Endothelial cell of umbilical vein (primary cell): ENCODE data around the gene COLEC11. TPM values are rescaled to one million over a fixed set of nuclear protein-coding genes. Genes with fewer than 3 reads are reported as not detected.

Source experiments
- BruUV-seq: library from RNA; stranded (reverse); fragments of 400-500 nt; replicated peaks from 2 replicates; lab custom pipeline; 2021; lab: Mats Ljungman, UMichigan
- CTCF ChIA-PET: fragments of 300-600, 350-600 bp; sonication (Branson Sonifier 250); formaldehyde crosslinking; loops from one replicate; lab custom pipeline; 2021; ENCODE audit warnings: antibody characterized with exemption, inconsistent platforms; lab: Charles Lee
- POLR2A ChIA-PET: fragments of 300-600, 350-600 bp; sonication (Branson Sonifier 250); formaldehyde crosslinking; loops from one replicate; lab custom pipeline; 2021; ENCODE audit warnings: antibody characterized with exemption, inconsistent platforms; lab: Charles Lee
- DNase-seq: peaks from one replicate; pipeline ENCODE4 v3.0.0-alpha.2; 2011; ENCODE audit warnings: low read depth, low spot score
- FAIRE-seq: peaks from 2 replicates; lab custom pipeline; 2011; peaks lifted over from hg19 to GRCh38; lab: Jason Lieb, UNC
- H2AFZ ChIP-seq: 2 replicates; pipeline ENCODE4 v1.6.0; 2012; ENCODE audit warnings: low read depth, low read length, control low read depth, inconsistent platforms
- H3K27ac ChIP-seq: 2 replicates; pipeline ENCODE4 v1.5.1; 2011; ENCODE audit warnings: low read depth, mild to moderate bottlenecking, control low read depth, low read length, moderate library complexity; ENCODE audit not compliant: insufficient read depth
- H3K27me3 ChIP-seq, 2 experiments: 2 replicates each; pipeline versions ENCODE4 v1.6.0 to v1.6.1; 2011; ENCODE audit warnings: low read length in 2 of 2, mixed read lengths in 1 of 2; ENCODE audit not compliant: control insufficient read depth in 2 of 2, insufficient read depth in 2 of 2
- H3K36me3 ChIP-seq, 2 experiments: 2 replicates in 1 of 2; 3 replicates in 1 of 2; pipeline ENCODE4 v1.5.1; 2011; ENCODE audit warnings: low read length in 2 of 2, mild to moderate bottlenecking in 1 of 2, moderate library complexity in 1 of 2; ENCODE audit not compliant: control insufficient read depth in 2 of 2, insufficient read depth in 2 of 2; ENCODE audit errors: extremely low read depth in 1 of 2
- H3K4me1 ChIP-seq: 3 replicates; pipeline ENCODE4 v1.5.1; 2011; ENCODE audit warnings: mild to moderate bottlenecking, low read length; ENCODE audit not compliant: control insufficient read depth, insufficient read depth; ENCODE audit errors: extremely low read depth
- H3K4me2 ChIP-seq: 2 replicates; pipeline ENCODE4 v1.6.1; 2011; ENCODE audit warnings: low read length, control low read depth, mixed read lengths; ENCODE audit not compliant: insufficient read depth
- H3K4me3 ChIP-seq, 3 experiments: fragments of 200-600 bp in 1 of 3; sonication (generic), shearing (Covaris generic) in 1 of 3; replicated peaks in 1 of 3; 2 replicates each; pipeline ENCODE4 v1.5.1; 2011 to 2016; ENCODE audit warnings: control low read depth in 3 of 3, low read length in 3 of 3, mild to moderate bottlenecking in 2 of 3, inconsistent platforms in 1 of 3, low read depth in 1 of 3, moderate library complexity in 1 of 3; ENCODE audit not compliant: insufficient read depth in 1 of 3
- H3K79me2 ChIP-seq: 2 replicates; pipeline ENCODE4 v1.6.0; 2012; ENCODE audit warnings: low read length, inconsistent platforms; ENCODE audit not compliant: control insufficient read depth, insufficient read depth
- H3K9ac ChIP-seq: replicated peaks from 2 replicates; pipeline ENCODE3; 2011; ENCODE audit warnings: low read length, control low read depth; ENCODE audit not compliant: insufficient read depth; ENCODE audit errors: extremely low read depth
- H3K9me1 ChIP-seq: replicated peaks from 3 replicates; pipeline ENCODE4 v1.6.0; 2011; ENCODE audit warnings: mild to moderate bottlenecking, low read length; ENCODE audit not compliant: control insufficient read depth, insufficient read depth; ENCODE audit errors: extremely low read depth
- H3K9me3 ChIP-seq: replicated peaks from 2 replicates; pipeline ENCODE4 v1.5.1; 2012; ENCODE audit warnings: low read length, inconsistent platforms; ENCODE audit not compliant: control insufficient read depth, insufficient read depth
- H4K20me1 ChIP-seq: replicated peaks from 2 replicates; pipeline ENCODE3; 2011; ENCODE audit warnings: mild to moderate bottlenecking, low read length; ENCODE audit not compliant: control insufficient read depth, insufficient read depth; ENCODE audit errors: extremely low read depth
- EZH2 ChIP-seq: IDR thresholded peaks from 2 replicates; pipeline ENCODE4 v1.6.1; 2012; ENCODE audit warnings: borderline replicate concordance, low read depth, mild to moderate bottlenecking, moderate library complexity, low read length, inconsistent platforms; ENCODE audit not compliant: severe bottlenecking
- FOS ChIP-seq: IDR thresholded peaks from 2 replicates; pipeline ENCODE4 v1.6.1; 2011; ENCODE audit warnings: mild to moderate bottlenecking, low read length, moderate library complexity, borderline replicate concordance; ENCODE audit not compliant: insufficient read depth
- GATA2 ChIP-seq: IDR thresholded peaks from 2 replicates; pipeline ENCODE4 v1.7.0; 2011; ENCODE audit warnings: low read depth, mild to moderate bottlenecking, moderate library complexity, mixed read lengths, low read length; ENCODE audit not compliant: insufficient read length, insufficient read depth
- JUN ChIP-seq: IDR thresholded peaks from 2 replicates; pipeline ENCODE4 v1.6.1; 2011; ENCODE audit warnings: borderline replicate concordance, low read depth; ENCODE audit not compliant: insufficient read length, insufficient read depth
- MYC ChIP-seq: IDR thresholded peaks from one replicate; pipeline ENCODE4 v1.6.1; 2011; ENCODE audit warnings: mild to moderate bottlenecking, low read depth, low read length
- POLR2A ChIP-seq: IDR thresholded peaks from 2 replicates; pipeline ENCODE4 v1.6.1; 2012; ENCODE audit warnings: low read depth, mild to moderate bottlenecking, control low read depth, low read length
- POLR2AphosphoS5 ChIP-seq: IDR thresholded peaks from 2 replicates; pipeline ENCODE4 v1.6.1; 2012; ENCODE audit warnings: low read depth, mild to moderate bottlenecking, control low read depth, low read length, moderate library complexity; ENCODE audit not compliant: insufficient read depth
- dilution Hi-C: fragments of 300-500 bp; cut with MboI; formaldehyde crosslinking; loops from one replicate; pipeline ENCODE4 v1.15.0; 2019; ENCODE audit warnings: low sequenced_read_pairs; ENCODE audit not compliant: extremely low pct_ligation_motif_present
- intact Hi-C: fragments of 100-400 bp; cut with micrococcal nuclease; formaldehyde crosslinking; loops from one replicate; pipeline ENCODE4 v1.10.0; 2022
- polyA plus RNA-seq, 4 experiments: library from polyadenylated mRNA; depleted of rRNA in 3 of 4; stranded (reverse) in 3 of 4; unstranded in 1 of 4; fragments of >200 nt; gene quantifications; 2 replicates each; pipeline versions ENCODE4 v1.2.1 to v1.2.3, GENCODE V29; 2011 to 2012; ENCODE audit warnings: missing spikeins in 1 of 4
- total RNA-seq: library from RNA; stranded (reverse); gene quantifications from 2 replicates; pipeline ENCODE4 v1.2.3, GENCODE V29; 2021
- TF ChIP-seq, protein P1 (sequence below), 2 donors: IDR thresholded peaks; 1 replicate in 1 of 2; 2 replicates in 1 of 2; pipeline ENCODE4 v1.5.1; 2011; ENCODE audit warnings: low read length in 2 of 2, mild to moderate bottlenecking in 2 of 2, moderate library complexity in 2 of 2, control low read depth in 1 of 2, inconsistent platforms in 1 of 2, low read depth in 1 of 2; ENCODE audit not compliant: insufficient read depth in 1 of 2; ENCODE audit errors: extremely low read depth in 1 of 2
- TF ChIP-seq, protein P2 (sequence below): IDR thresholded peaks from 2 replicates; pipeline ENCODE4 v1.6.1; 2011; ENCODE audit not compliant: insufficient read depth, insufficient read length

Gene COLEC11
- total and polyA plus RNA-seq, 2 donors (not counting 3 experiments of a cell fraction or from before 2014, with no cell fraction given), result 0.15 TPM; not detected in 1

DNA sequence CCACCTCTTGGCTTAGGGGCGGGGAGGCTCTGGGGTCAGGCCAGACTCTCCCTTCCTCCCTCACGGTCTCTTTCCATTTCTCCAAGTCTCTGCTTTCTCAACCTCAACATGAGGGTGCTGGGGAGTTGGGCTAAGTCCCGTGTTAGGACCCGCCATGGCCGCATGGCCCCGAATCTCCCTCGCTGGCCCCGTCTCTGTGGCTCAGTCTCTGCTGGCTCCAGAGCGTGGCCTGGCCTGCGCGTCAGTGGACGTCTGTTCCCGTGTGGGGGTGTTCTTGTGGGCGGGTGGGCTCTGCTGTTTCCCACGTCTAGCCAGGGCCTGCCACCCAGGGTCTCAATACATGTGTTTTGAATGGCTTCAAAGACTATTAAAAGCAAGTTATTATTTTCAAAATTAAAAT is 75.5 kb downstream of the COLEC11 start:
- Histone ChIP-seq H3K4me1 (no peaks in the 10 kb centered on the region), H3K9me1 (no peaks in the 10 kb centered on the region), H3K79me2 (no peaks in the 10 kb centered on the region), H2AFZ (no peak overlapping the region), H3K36me3 (no peaks in the 10 kb centered on the region), H4K20me1 (no peaks in the 10 kb centered on the region), H3K4me2 (no peak overlapping the region), H3K27ac (no peak overlapping the region), H3K27me3 (no peaks in the 10 kb centered on the region), H3K9ac (no peak overlapping the region), H3K4me3 (no peak overlapping the region), H3K9me3 (no peaks in the 10 kb centered on the region)
- BruUV-seq, result no TSS peak
- dilution Hi-C loops, result no loop called here
- intact Hi-C loops, result no loop called here
- no peak for FAIRE-seq
- DNase-seq, result no peak
- ChIA-PET CTCF (no interaction called here), POLR2A (no interaction called here)
- TF ChIP-seq FOS, result no peak
- no peak for TF ChIP-seq EZH2
- TF ChIP-seq, protein P1, sequence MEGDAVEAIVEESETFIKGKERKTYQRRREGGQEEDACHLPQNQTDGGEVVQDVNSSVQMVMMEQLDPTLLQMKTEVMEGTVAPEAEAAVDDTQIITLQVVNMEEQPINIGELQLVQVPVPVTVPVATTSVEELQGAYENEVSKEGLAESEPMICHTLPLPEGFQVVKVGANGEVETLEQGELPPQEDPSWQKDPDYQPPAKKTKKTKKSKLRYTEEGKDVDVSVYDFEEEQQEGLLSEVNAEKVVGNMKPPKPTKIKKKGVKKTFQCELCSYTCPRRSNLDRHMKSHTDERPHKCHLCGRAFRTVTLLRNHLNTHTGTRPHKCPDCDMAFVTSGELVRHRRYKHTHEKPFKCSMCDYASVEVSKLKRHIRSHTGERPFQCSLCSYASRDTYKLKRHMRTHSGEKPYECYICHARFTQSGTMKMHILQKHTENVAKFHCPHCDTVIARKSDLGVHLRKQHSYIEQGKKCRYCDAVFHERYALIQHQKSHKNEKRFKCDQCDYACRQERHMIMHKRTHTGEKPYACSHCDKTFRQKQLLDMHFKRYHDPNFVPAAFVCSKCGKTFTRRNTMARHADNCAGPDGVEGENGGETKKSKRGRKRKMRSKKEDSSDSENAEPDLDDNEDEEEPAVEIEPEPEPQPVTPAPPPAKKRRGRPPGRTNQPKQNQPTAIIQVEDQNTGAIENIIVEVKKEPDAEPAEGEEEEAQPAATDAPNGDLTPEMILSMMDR (IDR thresholded peaks at IDR 0.05; ENCODE audit: extremely low read depth in 1 of 2, insufficient read depth in 1 of 2, low read depth in 1 of 2, low read length in 2 of 2), result no peak
- no peak for TF ChIP-seq POLR2AphosphoS5
- TF ChIP-seq MYC, result no peak
- TF ChIP-seq GATA2, result no peak
- TF ChIP-seq JUN, result no peak
- TF ChIP-seq POLR2A, result no peak
- TF ChIP-seq, protein P2, sequence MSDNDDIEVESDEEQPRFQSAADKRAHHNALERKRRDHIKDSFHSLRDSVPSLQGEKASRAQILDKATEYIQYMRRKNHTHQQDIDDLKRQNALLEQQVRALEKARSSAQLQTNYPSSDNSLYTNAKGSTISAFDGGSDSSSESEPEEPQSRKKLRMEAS, result no peak
